Measurements from ENCODE around the gene HERC2. TPM values are rescaled to one million over a fixed set of nuclear protein-coding genes. Genes with fewer than 3 reads are reported as not detected.

The HERC2 gene
- total and polyA plus RNA-seq, 4 donors, result 14.6 to 45.4 (median 26.6) TPM

GRCh38 chr15:28274635-28275034 is 47.3 kb downstream of the HERC2 start:
- WGBS, result 98% methylated on average over 16 of the region's 16 CpGs
- Histone ChIP-seq H3K27ac (ENCODE audit: low read depth in 1 of 2, low read length in 2 of 2) (no peak overlapping the region), H3K36me3 (ENCODE audit: control insufficient read depth in 4 of 4, insufficient read depth in 3 of 4, low read depth in 1 of 4, low read length in 3 of 4) (peaks cover 4 to 25% (median 17%) of the 10 kb centered on the region in 4 donors), H3K4me1 (ENCODE audit: control insufficient read depth in 4 of 4, insufficient read depth in 4 of 4, low read length in 3 of 4) (no peaks in the 10 kb centered on the region), H3K4me3 (ENCODE audit: low read depth in 1 of 3, low read length in 3 of 3) (no peak overlapping the region), H3K27me3 (ENCODE audit: control insufficient read depth in 4 of 4, insufficient read depth in 4 of 4, low read length in 3 of 4) (no peaks in the 10 kb centered on the region), H3K9ac (ENCODE audit: low read depth in 1 of 2, low read length in 2 of 2) (no peak overlapping the region), H3K9me3 (ENCODE audit: control insufficient read depth in 4 of 4, low read length in 3 of 4) (no peaks in the 10 kb centered on the region)
- TF ChIP-seq FOXA2 (IDR thresholded peaks at IDR 0.05), result no peak
- TF ChIP-seq RXRA (IDR thresholded peaks at IDR 0.05), result no peak
- TF ChIP-seq FOXA1 (IDR thresholded peaks at IDR 0.05), result no peak
- TF ChIP-seq RAD21 (IDR thresholded peaks at IDR 0.05), result no peak
- no peak for TF ChIP-seq CTCF (IDR thresholded peaks at IDR 0.05; ENCODE audit: low read depth, low read length, missing input control)
- TF ChIP-seq EGR1 (IDR thresholded peaks at IDR 0.05; ENCODE audit: low read depth in 2 of 2), result no peak
- TF ChIP-seq ATF3 (IDR thresholded peaks at IDR 0.05), result no peak
- TF ChIP-seq HNF4A (conservative IDR thresholded peaks at IDR 0.05), result no peak
- no peak for TF ChIP-seq SP1 (IDR thresholded peaks at IDR 0.05)
- no peak for TF ChIP-seq TAF1 (conservative IDR thresholded peaks at IDR 0.05)
- no peak for TF ChIP-seq GABPA (IDR thresholded peaks at IDR 0.05 in 1 of 2, conservative IDR thresholded peaks at IDR 0.05 in 1 of 2)
- DNase-seq (ENCODE audit: low spot score), result no peak

- Histone ChIP-seq H3K36me3 (ENCODE audit: control insufficient read depth in 4 of 4, insufficient read depth in 3 of 4, low read depth in 1 of 4, low read length in 3 of 4) (peaks cover 4 to 31% (median 21%) of the 10 kb centered on the region in 4 donors), H3K4me1 (ENCODE audit: control insufficient read depth in 4 of 4, insufficient read depth in 4 of 4, low read length in 3 of 4) (no peaks in the 10 kb centered on the region), H3K27me3 (ENCODE audit: control insufficient read depth in 4 of 4, insufficient read depth in 4 of 4, low read length in 3 of 4) (no peaks in the 10 kb centered on the region), H3K27ac (ENCODE audit: low read depth in 1 of 2, low read length in 2 of 2) (no peak overlapping the region), H3K4me3 (ENCODE audit: low read depth in 1 of 3, low read length in 3 of 3) (no peak overlapping the region), H3K9me3 (ENCODE audit: control insufficient read depth in 4 of 4, low read length in 3 of 4) (no peaks in the 10 kb centered on the region), H3K9ac (ENCODE audit: low read depth in 1 of 2, low read length in 2 of 2) (no peak overlapping the region)
- DNase-seq (ENCODE audit: low spot score), result no peak
- TF ChIP-seq NR2F2 (IDR thresholded peaks at IDR 0.05) (no peak), EGR1 (IDR thresholded peaks at IDR 0.05; ENCODE audit: low read depth in 2 of 2) (no peak), FOXA1 (IDR thresholded peaks at IDR 0.05) (no peak)
- 95% methylated on average over 27 of the region's 27 CpGs for WGBS
These were observed 47.9 kb downstream of the HERC2 start for GRCh38 chr15:28273873-28274610.

GRCh38 chr15:28273468-28273867 is 48.5 kb downstream of the HERC2 start:
- Histone ChIP-seq H3K36me3 (ENCODE audit: control insufficient read depth in 4 of 4, insufficient read depth in 3 of 4, low read depth in 1 of 4, low read length in 3 of 4) (peaks cover 2 to 36% (median 27%) of the 10 kb centered on the region in 4 donors), H3K27me3 (ENCODE audit: control insufficient read depth in 4 of 4, insufficient read depth in 4 of 4, low read length in 3 of 4) (no peaks in the 10 kb centered on the region), H3K9ac (ENCODE audit: low read depth in 1 of 2, low read length in 2 of 2) (no peak overlapping the region), H3K9me3 (ENCODE audit: control insufficient read depth in 4 of 4, low read length in 3 of 4) (no peaks in the 10 kb centered on the region), H3K4me3 (ENCODE audit: low read depth in 1 of 3, low read length in 3 of 3) (no peak overlapping the region), H3K4me1 (ENCODE audit: control insufficient read depth in 4 of 4, insufficient read depth in 4 of 4, low read length in 3 of 4) (no peaks in the 10 kb centered on the region), H3K27ac (ENCODE audit: low read depth in 1 of 2, low read length in 2 of 2) (no peak overlapping the region)
- 71% methylated on average over 5 of the region's 5 CpGs for WGBS
- no peak for DNase-seq (ENCODE audit: low spot score)
- TF ChIP-seq YY1 (IDR thresholded peaks at IDR 0.05), result no peak
- TF ChIP-seq HNF4A (conservative IDR thresholded peaks at IDR 0.05), result no peak
- TF ChIP-seq FOXA1 (IDR thresholded peaks at IDR 0.05), result no peak
- no peak for TF ChIP-seq NR2F2 (IDR thresholded peaks at IDR 0.05)
- no peak for TF ChIP-seq ZBTB33 (IDR thresholded peaks at IDR 0.05)
- no peak for TF ChIP-seq SP1 (IDR thresholded peaks at IDR 0.05)
- TF ChIP-seq FOXA2 (IDR thresholded peaks at IDR 0.05), result no peak
- TF ChIP-seq RXRA (IDR thresholded peaks at IDR 0.05), result no peak
